ENCODE measurements around the gene FNBP1L.

DNA sequence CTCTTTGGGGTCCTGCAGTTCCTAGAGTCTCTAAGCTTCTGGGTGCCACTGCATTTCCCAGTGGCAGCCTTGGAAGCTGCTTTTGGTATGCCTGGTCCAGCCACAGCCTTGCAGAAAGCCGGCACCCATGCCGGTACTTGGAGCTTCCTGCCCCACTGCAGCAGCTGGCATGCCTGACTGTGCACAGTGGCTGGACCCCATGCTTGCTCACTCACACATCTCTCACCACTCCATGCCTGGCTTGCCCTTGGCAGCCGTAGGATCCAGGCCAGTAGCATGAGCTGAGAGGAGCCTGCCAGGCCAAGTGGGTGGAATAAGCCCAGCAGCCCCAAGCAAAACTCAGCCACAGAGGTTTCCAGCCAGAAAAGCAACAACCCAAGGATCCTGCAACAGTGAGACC is 20.3 kb upstream of the FNBP1L start:
- TF ChIP-seq CTCF (IDR thresholded peaks at IDR 0.05) (no peak), POLR2A (IDR thresholded peaks at IDR 0.05; ENCODE audit: low read depth) (no peak), EP300 (IDR thresholded peaks at IDR 0.05) (no peak)
